ENCODE results near the gene ATL2.
"Not testable (repeated sequence)": the region's sequence is repeated elsewhere in the genome, so short reads cannot be mapped to it uniquely, and the experiment has no call there.

The ATL2 gene

GRCh38 chr2:38377050-38377828 lies at the start of gene ATL2:
TSS of gene ATL2 (minus strand) at chr2:38377273. CDS start at chr2:38377260, 13 bp downstream.
- Histone ChIP-seq H3K27ac (ENCODE audit: low read length) (peak within 1 kb of the TSS; percentile 32), H3K9ac (ENCODE audit: low read length) (peak within 1 kb of the TSS; percentile 83), H3K27me3 (ENCODE audit: control insufficient read depth, insufficient read depth, low read length) (no peaks in the 10 kb centered on the region), H3K4me3 (ENCODE audit: low read length) (peak within 1 kb of the TSS; percentile 95), H3K9me3 (ENCODE audit: control insufficient read depth, low read depth, low read length) (no peaks in the 10 kb centered on the region), H3K36me3 (ENCODE audit: control insufficient read depth, low read depth, low read length) (peaks cover 3% of the 10 kb centered on the region), H3K4me1 (ENCODE audit: control insufficient read depth, low read depth, low read length) (peaks cover 19% of the 10 kb centered on the region)

DNA sequence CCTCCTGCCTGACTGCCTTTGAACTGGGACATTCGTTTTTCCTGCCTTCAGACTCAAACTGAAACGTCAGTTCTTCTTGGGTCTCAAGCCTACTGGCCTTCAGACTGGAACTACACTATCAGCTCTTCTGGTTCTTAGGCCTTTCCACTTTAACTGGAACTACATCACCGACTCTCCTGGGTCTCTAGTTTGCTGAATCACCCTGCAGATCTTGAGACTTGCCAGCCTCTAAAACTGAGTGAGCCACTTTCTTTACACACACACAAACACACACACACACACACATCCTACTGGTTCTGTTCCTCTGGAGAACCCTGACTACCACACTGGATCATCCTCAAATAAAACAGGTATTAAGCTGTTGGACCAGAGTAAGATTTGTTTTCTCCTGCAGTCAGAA lies 46.7 kb upstream of the ATL2 start:
- peaks cover 3% of the 10 kb centered on the region for H3K4me1 ChIP-seq (ENCODE audit: control insufficient read depth, low read depth, low read length)
- H3K4me3 ChIP-seq (ENCODE audit: low read length), result no peak overlapping the region
- no peaks in the 10 kb centered on the region for H3K9me3 ChIP-seq (ENCODE audit: control insufficient read depth, low read depth, low read length)
- no peak overlapping the region for H3K27ac ChIP-seq (ENCODE audit: low read length)
- no peak overlapping the region for H3K9ac ChIP-seq (ENCODE audit: low read length)
- H3K36me3 ChIP-seq (ENCODE audit: control insufficient read depth, low read depth, low read length), result no peaks in the 10 kb centered on the region
- no peaks in the 10 kb centered on the region for H3K27me3 ChIP-seq (ENCODE audit: control insufficient read depth, insufficient read depth, low read length)

DNA sequence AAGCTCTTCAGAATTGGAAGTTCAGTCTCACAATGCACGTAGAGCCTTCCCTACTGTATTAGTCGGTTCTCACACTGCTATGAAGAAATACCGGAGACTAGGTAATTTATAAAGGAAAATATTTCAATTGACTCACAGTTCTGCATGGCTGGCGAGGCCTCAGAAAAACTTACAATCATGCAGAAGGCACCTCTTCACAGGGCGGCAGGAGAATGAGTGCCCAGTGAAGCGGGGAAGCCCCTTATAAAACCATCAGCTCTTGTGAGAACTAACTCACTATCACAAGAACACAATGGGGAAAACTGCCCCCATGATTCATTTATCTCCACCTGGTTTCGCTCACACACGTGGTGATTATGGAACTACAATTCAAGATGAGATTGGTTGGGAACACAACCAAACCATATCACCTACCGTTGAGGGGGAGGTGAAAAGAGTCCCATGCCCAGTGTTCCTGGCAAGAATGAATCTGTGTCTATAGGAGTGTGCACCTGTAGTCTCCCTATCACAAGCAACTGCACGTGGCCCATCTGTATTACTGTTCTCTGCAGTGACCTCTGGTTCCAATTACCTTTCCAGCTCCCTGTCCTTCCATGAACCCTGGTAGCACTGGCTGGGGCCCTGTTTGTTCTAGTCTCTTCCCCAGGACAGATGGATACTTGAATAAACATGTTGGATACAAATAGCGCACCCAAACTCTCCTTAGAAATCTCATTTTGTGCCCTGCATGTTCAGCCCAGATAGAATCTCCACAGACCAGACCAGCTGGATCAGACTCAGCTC lies 44.4 kb upstream of the ATL2 start:
- Histone ChIP-seq H3K9me3 (ENCODE audit: control insufficient read depth, low read depth, low read length) (no peaks in the 10 kb centered on the region), H3K27me3 (ENCODE audit: control insufficient read depth, insufficient read depth, low read length) (no peaks in the 10 kb centered on the region), H3K36me3 (ENCODE audit: control insufficient read depth, low read depth, low read length) (no peaks in the 10 kb centered on the region), H3K9ac (ENCODE audit: low read length) (no peak overlapping the region), H3K4me1 (ENCODE audit: control insufficient read depth, low read depth, low read length) (no peaks in the 10 kb centered on the region), H3K27ac (ENCODE audit: low read length) (no peak overlapping the region), H3K4me3 (ENCODE audit: low read length) (no peak overlapping the region)

DNA sequence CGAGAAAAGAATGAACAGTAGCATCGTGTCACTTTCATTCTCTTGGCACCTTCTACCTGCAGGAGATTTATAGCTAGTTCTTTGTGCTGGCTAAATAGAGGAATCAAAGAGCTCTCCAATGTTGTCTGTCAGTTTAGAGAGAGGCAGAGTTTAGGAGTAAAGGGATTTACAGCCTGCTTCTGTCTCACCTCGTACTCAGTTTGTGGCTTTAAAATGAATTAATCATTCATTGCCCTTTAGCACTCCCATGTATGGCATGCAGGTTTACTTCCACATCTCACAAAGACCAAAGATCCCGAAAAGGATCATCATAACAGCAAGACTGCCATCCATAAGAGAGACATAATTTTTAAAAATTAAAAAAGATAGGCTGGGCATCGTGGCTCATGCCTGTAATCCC lies 42.4 kb upstream of the ATL2 start:
- Histone ChIP-seq H3K4me3 (ENCODE audit: low read length) (no peak overlapping the region), H3K27me3 (ENCODE audit: control insufficient read depth, insufficient read depth, low read length) (no peaks in the 10 kb centered on the region), H3K4me1 (ENCODE audit: control insufficient read depth, low read depth, low read length) (no peaks in the 10 kb centered on the region), H3K27ac (ENCODE audit: low read length) (no peak overlapping the region), H3K9me3 (ENCODE audit: control insufficient read depth, low read depth, low read length) (no peaks in the 10 kb centered on the region), H3K9ac (ENCODE audit: low read length) (no peak overlapping the region), H3K36me3 (ENCODE audit: control insufficient read depth, low read depth, low read length) (no peaks in the 10 kb centered on the region)

GRCh38 chr2:38418735-38419134 lies 41.7 kb upstream of the ATL2 start:
- Histone ChIP-seq H3K27me3 (ENCODE audit: control insufficient read depth, insufficient read depth, low read length) (no peaks in the 10 kb centered on the region), H3K9me3 (ENCODE audit: control insufficient read depth, low read depth, low read length) (no peaks in the 10 kb centered on the region), H3K9ac (ENCODE audit: low read length) (no peak overlapping the region), H3K4me3 (ENCODE audit: low read length) (no peak overlapping the region), H3K36me3 (ENCODE audit: control insufficient read depth, low read depth, low read length) (no peaks in the 10 kb centered on the region), H3K4me1 (ENCODE audit: control insufficient read depth, low read depth, low read length) (no peaks in the 10 kb centered on the region), H3K27ac (ENCODE audit: low read length) (no peak overlapping the region)

GRCh38 chr2:38417745-38418689 lies 40.9 kb upstream of the ATL2 start:
- Histone ChIP-seq H3K4me1 (ENCODE audit: control insufficient read depth, low read depth, low read length) (no peaks in the 10 kb centered on the region), H3K9ac (ENCODE audit: low read length) (no peak overlapping the region), H3K27ac (ENCODE audit: low read length) (no peak overlapping the region), H3K4me3 (ENCODE audit: low read length) (no peak overlapping the region), H3K27me3 (ENCODE audit: control insufficient read depth, insufficient read depth, low read length) (no peaks in the 10 kb centered on the region), H3K36me3 (ENCODE audit: control insufficient read depth, low read depth, low read length) (no peaks in the 10 kb centered on the region), H3K9me3 (ENCODE audit: control insufficient read depth, low read depth, low read length) (no peaks in the 10 kb centered on the region)

- no peaks in the 10 kb centered on the region for H3K4me1 ChIP-seq (ENCODE audit: control insufficient read depth, low read depth, low read length)
- H3K4me3 ChIP-seq (ENCODE audit: low read length), result no peak overlapping the region
- no peaks in the 10 kb centered on the region for H3K36me3 ChIP-seq (ENCODE audit: control insufficient read depth, low read depth, low read length)
- no peak overlapping the region for H3K27ac ChIP-seq (ENCODE audit: low read length)
- no peak overlapping the region for H3K9ac ChIP-seq (ENCODE audit: low read length)
- no peaks in the 10 kb centered on the region for H3K9me3 ChIP-seq (ENCODE audit: control insufficient read depth, low read depth, low read length)
- no peaks in the 10 kb centered on the region for H3K27me3 ChIP-seq (ENCODE audit: control insufficient read depth, insufficient read depth, low read length)
Measured at GRCh38 chr2:38416296-38417036, 39.4 kb upstream of the ATL2 start.

DNA sequence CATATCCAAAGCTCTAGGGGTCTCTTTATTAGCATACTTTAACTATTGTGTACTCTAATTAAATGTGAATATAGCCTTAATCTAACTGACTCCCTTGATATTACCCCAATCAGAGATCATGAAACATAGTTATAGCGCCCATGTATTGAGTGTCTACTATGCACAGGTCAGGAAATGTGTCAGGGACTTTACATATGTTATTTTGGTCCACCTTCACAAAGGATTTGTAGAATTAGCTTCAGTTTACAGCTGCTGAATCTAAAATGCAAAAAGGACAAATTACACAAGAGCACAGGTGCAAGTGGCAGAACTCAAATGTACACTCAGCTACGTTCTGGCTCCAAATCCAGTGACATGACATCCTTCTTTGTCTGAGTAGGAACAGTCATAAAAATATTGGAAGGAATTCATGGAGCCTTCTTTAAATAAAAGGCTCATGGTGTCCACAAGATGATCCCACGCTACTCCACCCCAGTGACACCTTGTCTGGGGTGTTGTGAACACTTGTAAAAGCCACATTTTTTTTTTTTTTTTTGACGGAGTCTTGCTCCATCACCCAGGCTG lies 38.7 kb upstream of the ATL2 start:
- H3K9me3 ChIP-seq (ENCODE audit: control insufficient read depth, low read depth, low read length), result no peaks in the 10 kb centered on the region
- H3K27ac ChIP-seq (ENCODE audit: low read length), result no peak overlapping the region
- H3K4me3 ChIP-seq (ENCODE audit: low read length), result no peak overlapping the region
- no peaks in the 10 kb centered on the region for H3K4me1 ChIP-seq (ENCODE audit: control insufficient read depth, low read depth, low read length)
- H3K9ac ChIP-seq (ENCODE audit: low read length), result no peak overlapping the region
- H3K36me3 ChIP-seq (ENCODE audit: control insufficient read depth, low read depth, low read length), result no peaks in the 10 kb centered on the region
- H3K27me3 ChIP-seq (ENCODE audit: control insufficient read depth, insufficient read depth, low read length), result no peaks in the 10 kb centered on the region

DNA sequence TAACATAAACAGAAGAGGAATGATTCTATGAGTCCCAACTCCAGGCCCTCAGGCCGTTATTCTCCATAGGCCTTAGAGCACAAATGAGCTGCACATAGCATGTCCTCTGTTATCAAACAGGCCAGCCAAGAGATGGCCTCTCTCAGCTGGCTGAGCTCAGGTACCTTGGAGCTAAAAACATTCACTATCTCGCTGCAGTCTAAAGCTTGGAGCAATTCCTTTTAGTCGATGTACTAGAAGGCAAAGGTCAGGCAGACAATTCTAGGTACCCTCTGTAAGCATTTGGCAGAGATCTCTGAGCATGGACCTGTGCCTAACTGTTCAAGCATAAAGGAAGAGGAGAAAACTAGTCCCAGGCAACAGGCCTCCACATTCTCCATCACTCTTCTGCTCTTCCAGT lies 38.0 kb upstream of the ATL2 start:
- Histone ChIP-seq H3K9ac (ENCODE audit: low read length) (no peak overlapping the region), H3K4me3 (ENCODE audit: low read length) (no peak overlapping the region), H3K36me3 (ENCODE audit: control insufficient read depth, low read depth, low read length) (no peaks in the 10 kb centered on the region), H3K4me1 (ENCODE audit: control insufficient read depth, low read depth, low read length) (no peaks in the 10 kb centered on the region), H3K9me3 (ENCODE audit: control insufficient read depth, low read depth, low read length) (no peaks in the 10 kb centered on the region), H3K27me3 (ENCODE audit: control insufficient read depth, insufficient read depth, low read length) (no peaks in the 10 kb centered on the region), H3K27ac (ENCODE audit: low read length) (no peak overlapping the region)

DNA sequence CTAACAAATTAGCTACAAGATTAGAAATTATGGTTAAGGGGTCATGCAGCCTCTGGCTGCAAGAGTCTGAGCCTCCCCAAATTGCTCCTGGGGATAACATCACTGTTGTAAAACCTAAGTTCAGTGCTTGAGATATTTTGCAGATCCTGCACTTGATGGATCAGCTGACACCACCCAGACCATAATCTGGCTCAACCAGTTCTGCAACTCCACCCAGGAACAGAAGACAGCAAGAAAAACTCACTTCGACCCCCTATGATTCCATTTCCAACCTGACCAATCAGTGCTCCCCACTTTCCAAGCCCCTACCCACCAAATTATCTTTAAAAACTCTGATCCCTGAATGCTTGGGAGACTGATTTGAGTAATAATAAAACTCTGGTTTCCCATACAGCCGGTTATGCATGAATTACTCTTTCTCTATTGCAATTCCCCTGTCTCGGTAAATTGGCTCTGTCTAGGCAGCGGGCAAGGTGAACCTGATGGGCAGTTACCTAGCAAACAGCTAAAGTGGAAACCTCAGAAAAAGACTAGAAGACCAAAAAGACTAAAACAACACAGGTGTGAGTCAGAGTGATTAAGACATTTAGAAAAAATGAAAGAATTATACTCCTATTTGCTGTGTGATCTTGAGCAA lies 35.3 kb upstream of the ATL2 start:
- H3K4me3 ChIP-seq (ENCODE audit: low read length); H3K27ac ChIP-seq (ENCODE audit: low read length); H3K36me3 ChIP-seq (ENCODE audit: control insufficient read depth, low read depth, low read length); H3K27me3 ChIP-seq (ENCODE audit: control insufficient read depth, insufficient read depth, low read length); H3K9ac ChIP-seq (ENCODE audit: low read length); H3K9me3 ChIP-seq (ENCODE audit: control insufficient read depth, low read depth, low read length): not testable (repeated sequence)
- H3K4me1 ChIP-seq (ENCODE audit: control insufficient read depth, low read depth, low read length), result peaks cover 15% of the 10 kb centered on the region

Data from iPS-18a (cell line).